OCI-LY3 (cell line): ENCODE results near the gene CLMN.

Source experiments
- H2AFZ ChIP-seq: fragments of 200-600, 300-600 bp; shearing (Covaris generic); 2 replicates; pipeline ENCODE4 v1.6.0; 2014; ENCODE audit warnings: antibody characterized with exemption, low read depth, low read length
- H3K27ac ChIP-seq: fragments of 200-600, 300-600 bp; sonication (generic); 2 replicates; pipeline ENCODE4 v1.5.1; 2014; ENCODE audit warnings: mild to moderate bottlenecking, low read length, moderate library complexity, mixed read lengths
- H3K27me3 ChIP-seq: fragments of 200-600, 300-600 bp; sonication (generic); 2 replicates; pipeline ENCODE4 v1.6.1; 2014; ENCODE audit warnings: low read depth, low read length, mixed read lengths
- H3K36me3 ChIP-seq: fragments of 200-600, 300-600 bp; sonication (generic); replicated peaks from 2 replicates; pipeline ENCODE3; 2014; ENCODE audit warnings: low read depth, low read length, mixed read lengths
- H3K4me1 ChIP-seq: fragments of 300-600, 200-600 bp; sonication (generic); 2 replicates; pipeline ENCODE4 v1.6.1; 2014; ENCODE audit warnings: low read length, mixed read lengths
- H3K4me2 ChIP-seq: fragments of 200-600, 300-600 bp; sonication (generic); 2 replicates; pipeline ENCODE4 v1.6.1; 2014; ENCODE audit warnings: low read length, mixed read lengths
- H3K4me3 ChIP-seq: fragments of 300-600, 200-600 bp; sonication (generic); 2 replicates; pipeline ENCODE4 v1.5.1; 2014; ENCODE audit warnings: antibody characterized with exemption, mild to moderate bottlenecking, low read length, moderate library complexity
- H3K79me2 ChIP-seq: fragments of 300-600, 200-600 bp; shearing (Covaris generic); 2 replicates; pipeline ENCODE4 v1.6.1; 2014; ENCODE audit warnings: mild to moderate bottlenecking, low read length, mixed read lengths
- H3K9ac ChIP-seq: fragments of 300-600, 200-600 bp; shearing (Covaris generic); 2 replicates; pipeline ENCODE4 v1.6.0; 2014; ENCODE audit warnings: mild to moderate bottlenecking, low read length, moderate library complexity
- H3K9me3 ChIP-seq: fragments of 200-600, 300-600 bp; shearing (Covaris generic); 2 replicates; pipeline ENCODE4 v1.6.1; 2014; ENCODE audit warnings: low read length, mixed read lengths; ENCODE audit not compliant: insufficient read depth
- H4K20me1 ChIP-seq: fragments of 200-600, 300-600 bp; sonication (generic); 2 replicates; pipeline ENCODE4 v1.6.1; 2016; ENCODE audit warnings: low read length, mixed read lengths; ENCODE audit not compliant: insufficient read depth
- EZH2phosphoT487 ChIP-seq: fragments of 200-600 bp; shearing (Covaris generic); IDR thresholded peaks from 2 replicates; pipeline ENCODE4 v1.6.1; 2018; ENCODE audit warnings: antibody characterized with exemption, mixed run types, low read depth
- TF ChIP-seq, protein P1 (sequence below): fragments of 200-600, 300-600 bp; sonication (generic); IDR thresholded peaks from 2 replicates; pipeline ENCODE4 v1.5.1; 2014; ENCODE audit warnings: antibody characterized with exemption, low read length, low read depth

CLMN gene

DNA sequence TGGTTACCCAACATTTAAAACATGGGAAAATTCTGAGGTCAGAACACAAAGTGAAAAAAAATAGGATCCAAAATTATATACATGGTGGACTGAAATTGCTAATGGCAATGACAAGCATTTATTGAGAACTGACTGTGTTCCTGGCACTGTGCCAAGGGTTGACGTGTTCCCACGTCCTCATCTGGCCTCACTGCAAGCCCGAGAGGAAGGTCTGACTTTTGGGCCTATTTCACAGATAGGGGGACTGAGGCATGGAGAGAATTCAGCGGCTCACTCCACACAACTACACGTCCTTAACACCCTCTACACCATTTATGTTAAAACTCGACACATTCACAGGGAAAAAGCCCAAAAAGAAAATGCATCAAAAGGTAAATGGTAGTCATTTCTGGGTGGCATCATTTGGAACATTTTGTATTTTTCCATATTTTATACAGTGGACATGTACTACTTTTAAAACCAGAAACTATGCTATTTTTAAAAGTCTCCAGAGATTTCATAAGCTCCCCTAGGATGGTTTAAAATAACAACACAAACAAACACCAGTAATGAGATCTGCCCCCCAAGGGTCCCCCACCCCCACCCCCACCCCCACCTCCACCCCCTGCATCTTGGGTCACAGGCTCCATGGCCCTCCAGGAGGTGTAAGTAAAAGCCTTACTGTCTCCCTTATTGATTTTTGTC is 27.7 kb downstream of the CLMN start:
- Histone ChIP-seq H3K27me3 (peaks cover 17% of the 10 kb centered on the region), H3K27ac (no peak overlapping the region), H3K9me3 (no peaks in the 10 kb centered on the region), H3K4me3 (no peak overlapping the region), H2AFZ (no peak overlapping the region), H3K79me2 (no peaks in the 10 kb centered on the region), H3K4me1 (peaks cover 13% of the 10 kb centered on the region), H3K4me2 (no peak overlapping the region), H3K36me3 (no peaks in the 10 kb centered on the region), H3K9ac (no peak overlapping the region), H4K20me1 (no peaks in the 10 kb centered on the region; the same call in 1 of the 2 replicates)
- no peak for TF ChIP-seq EZH2phosphoT487
- TF ChIP-seq, protein P1, sequence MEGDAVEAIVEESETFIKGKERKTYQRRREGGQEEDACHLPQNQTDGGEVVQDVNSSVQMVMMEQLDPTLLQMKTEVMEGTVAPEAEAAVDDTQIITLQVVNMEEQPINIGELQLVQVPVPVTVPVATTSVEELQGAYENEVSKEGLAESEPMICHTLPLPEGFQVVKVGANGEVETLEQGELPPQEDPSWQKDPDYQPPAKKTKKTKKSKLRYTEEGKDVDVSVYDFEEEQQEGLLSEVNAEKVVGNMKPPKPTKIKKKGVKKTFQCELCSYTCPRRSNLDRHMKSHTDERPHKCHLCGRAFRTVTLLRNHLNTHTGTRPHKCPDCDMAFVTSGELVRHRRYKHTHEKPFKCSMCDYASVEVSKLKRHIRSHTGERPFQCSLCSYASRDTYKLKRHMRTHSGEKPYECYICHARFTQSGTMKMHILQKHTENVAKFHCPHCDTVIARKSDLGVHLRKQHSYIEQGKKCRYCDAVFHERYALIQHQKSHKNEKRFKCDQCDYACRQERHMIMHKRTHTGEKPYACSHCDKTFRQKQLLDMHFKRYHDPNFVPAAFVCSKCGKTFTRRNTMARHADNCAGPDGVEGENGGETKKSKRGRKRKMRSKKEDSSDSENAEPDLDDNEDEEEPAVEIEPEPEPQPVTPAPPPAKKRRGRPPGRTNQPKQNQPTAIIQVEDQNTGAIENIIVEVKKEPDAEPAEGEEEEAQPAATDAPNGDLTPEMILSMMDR: no peak

GRCh38 chr14:95290871-95291431 is 28.8 kb downstream of the CLMN start:
- H3K4me2 ChIP-seq: peak overlapping the region; percentile 25
- H3K4me3 ChIP-seq: no peak overlapping the region
- H3K27ac ChIP-seq: no peak overlapping the region

GRCh38 chr14:95290021-95290420 is 29.7 kb downstream of the CLMN start:
- TF ChIP-seq EZH2phosphoT487: no peak
- TF ChIP-seq, protein P1: no peak
- no peaks in the 10 kb centered on the region; the same call in 1 of the 2 replicates for H4K20me1 ChIP-seq
- H3K4me2 ChIP-seq: no peak overlapping the region
- H3K4me1 ChIP-seq: peaks cover 12% of the 10 kb centered on the region
- H2AFZ ChIP-seq: no peak overlapping the region
- H3K9me3 ChIP-seq: no peaks in the 10 kb centered on the region
- peaks cover 5% of the 10 kb centered on the region; the same call in 1 of the 2 replicates for H3K27me3 ChIP-seq
- H3K4me3 ChIP-seq: no peak overlapping the region
- no peaks in the 10 kb centered on the region for H3K79me2 ChIP-seq
- H3K9ac ChIP-seq: no peak overlapping the region
- H3K36me3 ChIP-seq: no peaks in the 10 kb centered on the region
- no peak overlapping the region for H3K27ac ChIP-seq

More at GRCh38 chr14:95290871-95291431, 28.8 kb downstream of the CLMN start:
- Histone ChIP-seq H3K4me1 (peaks cover 12% of the 10 kb centered on the region), H3K36me3 (no peaks in the 10 kb centered on the region), H2AFZ (no peak overlapping the region), H4K20me1 (no peaks in the 10 kb centered on the region; the same call in 1 of the 2 replicates), H3K27me3 (peaks cover 12% of the 10 kb centered on the region), H3K79me2 (no peaks in the 10 kb centered on the region), H3K9me3 (no peaks in the 10 kb centered on the region), H3K9ac (no peak overlapping the region)
- no peak for TF ChIP-seq EZH2phosphoT487
- TF ChIP-seq, protein P1: no peak

DNA sequence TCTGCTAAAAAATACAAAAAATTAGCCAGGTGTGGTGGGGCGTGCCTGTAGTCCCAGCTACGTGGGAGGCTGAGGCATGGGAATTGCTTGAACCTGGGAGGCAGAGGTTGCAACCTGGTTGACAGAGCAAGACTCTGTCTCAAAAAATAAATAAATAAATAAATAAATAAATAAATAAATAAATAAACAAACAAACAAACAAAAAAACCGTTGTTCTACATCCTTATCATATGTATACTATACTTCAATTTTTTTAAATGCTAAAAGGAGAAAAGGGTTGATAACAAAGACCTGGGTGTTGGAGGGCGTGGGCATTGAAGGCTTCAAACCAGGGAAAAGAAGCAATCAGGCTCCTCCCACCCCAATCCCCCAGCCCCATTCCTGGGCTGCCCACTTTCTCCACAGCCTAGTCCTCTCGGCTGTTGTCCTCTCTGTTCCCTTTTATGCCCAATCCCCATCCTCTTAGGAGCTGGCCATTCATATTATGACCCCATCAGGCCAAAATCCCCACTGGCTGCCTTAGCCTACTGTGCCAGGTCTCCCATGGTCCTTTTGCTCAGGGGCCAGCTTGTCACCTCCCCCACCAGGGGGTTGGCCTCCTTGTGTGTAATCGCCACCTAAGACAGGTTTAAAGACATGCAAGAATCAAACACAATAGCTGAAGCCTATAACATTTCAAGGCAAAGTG is 30.2 kb downstream of the CLMN start:
- peaks cover 12% of the 10 kb centered on the region for H3K4me1 ChIP-seq
- H3K9me3 ChIP-seq: no peaks in the 10 kb centered on the region
- H2AFZ ChIP-seq: no peak overlapping the region
- no peak overlapping the region for H3K4me2 ChIP-seq
- no peak overlapping the region for H3K4me3 ChIP-seq
- H3K79me2 ChIP-seq: no peaks in the 10 kb centered on the region
- H3K9ac ChIP-seq: no peak overlapping the region
- TF ChIP-seq, protein P1: no peak
- no peak for TF ChIP-seq EZH2phosphoT487
- no peaks in the 10 kb centered on the region for H3K36me3 ChIP-seq
- H3K27ac ChIP-seq: no peak overlapping the region
- no peaks in the 10 kb centered on the region; the same call in 1 of the 2 replicates for H4K20me1 ChIP-seq
- peaks cover 5% of the 10 kb centered on the region; the same call in 1 of the 2 replicates for H3K27me3 ChIP-seq
